Activated CD4-positive, CD25-positive, alpha-beta regulatory T cell treated with anti-CD3 and anti-CD28 coated beads, Interleukin-2, amount 50 U/mL, for 72 hours (primary cell): ENCODE measurements around the gene FADS6.

Experiments
- DNase-seq: peaks from one replicate; pipeline ENCODE4 v3.0.0; 2021

The FADS6 gene

DNA sequence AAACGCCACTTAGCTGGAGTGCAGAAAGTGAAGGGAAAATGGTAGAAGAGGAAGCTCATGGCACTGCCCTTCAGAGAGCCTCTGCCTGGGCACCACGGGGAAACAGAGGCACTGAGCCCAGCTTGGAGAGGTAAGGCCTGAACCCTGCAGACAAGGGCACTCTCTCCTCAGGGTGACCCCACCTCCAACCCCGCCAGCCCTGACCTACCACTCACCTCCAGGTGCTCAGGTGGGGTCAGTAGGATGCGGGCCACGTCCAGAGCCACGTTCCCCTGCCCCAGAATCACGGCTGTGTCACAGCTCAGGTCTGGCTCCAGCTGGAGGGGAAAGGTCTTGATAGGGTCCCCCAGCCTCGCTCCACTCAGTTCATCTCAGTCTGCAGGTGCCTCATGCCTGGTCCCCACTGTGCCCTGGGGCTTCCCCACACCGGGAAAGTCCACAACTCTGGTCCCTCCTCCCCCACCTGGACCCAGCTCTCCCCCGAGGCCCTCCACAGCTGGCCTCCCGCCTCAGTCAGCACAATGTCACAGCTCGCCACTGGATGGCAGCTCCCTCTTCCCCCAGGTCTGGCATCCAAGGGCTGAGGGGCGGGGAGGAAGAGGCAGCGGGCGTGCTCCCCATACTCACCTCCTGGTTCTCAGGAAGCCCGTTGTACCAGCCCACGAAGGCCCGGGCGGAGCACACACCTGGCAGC, 27.8 kb downstream of the FADS6 start:
- DNase-seq: no peak

DNA sequence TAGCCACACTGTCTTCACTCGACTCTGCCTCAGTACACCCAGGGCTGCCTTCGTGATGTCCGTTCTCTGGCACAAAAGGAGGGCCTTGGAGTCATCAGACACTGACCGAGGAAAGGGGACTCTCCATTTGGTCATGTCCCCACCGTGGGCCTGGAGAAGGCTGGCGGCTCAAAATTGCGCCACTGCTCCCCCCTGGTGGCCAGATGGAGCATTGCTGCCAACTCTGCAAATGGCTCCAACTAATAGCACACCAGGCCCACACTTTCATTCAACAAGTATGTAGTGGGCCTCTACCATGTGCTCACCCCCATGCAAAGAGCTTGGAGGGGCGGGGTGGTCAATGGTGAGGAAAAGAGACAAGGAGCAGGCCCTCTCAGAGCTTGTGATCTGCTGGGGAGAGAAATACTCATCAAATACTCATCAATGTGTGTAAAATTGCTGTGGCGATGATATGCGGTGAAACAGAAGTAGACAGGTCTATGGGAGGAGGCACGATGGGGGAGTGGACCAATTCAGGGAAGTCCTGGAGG, 28.5 kb downstream of the FADS6 start:
- DNase-seq: peak; percentile 75

GRCh38 chr17:74864297-74864865, 29.1 kb downstream of the FADS6 start:
- DNase-seq: no peak

DNA sequence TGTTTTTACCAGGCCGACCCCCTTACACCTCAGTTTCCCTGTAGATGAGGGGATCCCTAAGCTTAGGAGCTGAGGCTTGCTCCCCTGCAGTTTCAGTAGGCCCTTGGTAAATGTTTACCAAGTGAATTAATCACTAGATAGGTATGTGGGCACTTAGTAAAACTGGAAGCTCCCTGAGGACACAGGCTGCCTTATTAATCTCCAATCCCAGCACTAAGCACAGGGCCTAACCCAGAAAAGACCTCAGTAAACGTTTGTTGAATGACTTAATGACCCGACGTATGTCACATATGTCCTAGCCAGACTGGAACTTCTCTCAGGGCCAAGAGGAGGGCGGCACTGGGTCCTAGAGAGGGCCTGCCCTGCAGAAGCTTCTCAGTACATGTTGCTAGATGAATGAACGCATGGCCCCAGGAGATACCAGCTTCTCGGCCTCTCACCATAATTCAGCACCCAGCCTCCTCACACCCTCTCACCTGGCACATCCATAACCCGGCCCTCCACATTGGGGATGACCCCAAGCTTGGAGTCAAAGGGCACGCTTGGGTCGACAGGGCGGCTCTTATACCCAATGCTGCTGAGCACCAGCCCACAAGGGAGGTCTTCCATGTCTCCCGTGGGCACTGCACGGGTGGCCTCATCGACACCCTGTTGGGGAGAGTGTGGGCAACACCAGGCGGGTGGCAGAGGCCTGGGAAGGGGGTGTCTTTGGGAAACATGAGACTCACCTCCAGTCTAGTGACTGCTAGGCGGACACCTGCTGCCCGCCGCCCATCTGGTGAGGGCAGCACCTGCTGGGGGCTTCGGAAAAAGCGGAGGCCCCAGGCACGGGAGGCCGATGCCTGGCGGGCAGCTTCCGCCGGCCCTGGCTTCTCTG, 29.8 kb downstream of the FADS6 start:
- DNase-seq: no peak

DNA sequence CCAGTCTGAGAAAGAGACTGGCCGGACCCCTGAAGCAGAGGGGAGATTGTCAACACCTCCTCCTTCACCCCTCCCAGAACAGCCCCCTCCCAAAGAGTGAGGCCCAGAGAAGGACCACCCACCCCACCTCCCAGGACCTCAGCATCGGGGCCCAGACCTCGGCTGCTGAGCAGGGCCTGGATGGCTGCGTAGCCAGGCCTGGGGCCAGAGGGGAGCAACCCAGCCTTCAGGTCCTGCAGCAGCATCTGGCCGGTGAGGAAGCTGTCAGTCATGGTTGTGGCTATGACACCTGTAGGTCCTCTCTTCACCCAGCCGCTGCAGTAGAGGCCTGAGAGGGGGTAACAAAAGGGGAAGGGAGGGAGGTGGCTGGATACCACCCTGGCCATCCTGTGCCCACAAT, 30.5 kb downstream of the FADS6 start:
- DNase-seq: no peak

- peak; percentile 62 for DNase-seq
Measured at GRCh38 chr17:74862108-74862901, 31.1 kb downstream of the FADS6 start.

- no peak for DNase-seq
Measured at GRCh38 chr17:74861662-74862107, 31.7 kb downstream of the FADS6 start.

DNA sequence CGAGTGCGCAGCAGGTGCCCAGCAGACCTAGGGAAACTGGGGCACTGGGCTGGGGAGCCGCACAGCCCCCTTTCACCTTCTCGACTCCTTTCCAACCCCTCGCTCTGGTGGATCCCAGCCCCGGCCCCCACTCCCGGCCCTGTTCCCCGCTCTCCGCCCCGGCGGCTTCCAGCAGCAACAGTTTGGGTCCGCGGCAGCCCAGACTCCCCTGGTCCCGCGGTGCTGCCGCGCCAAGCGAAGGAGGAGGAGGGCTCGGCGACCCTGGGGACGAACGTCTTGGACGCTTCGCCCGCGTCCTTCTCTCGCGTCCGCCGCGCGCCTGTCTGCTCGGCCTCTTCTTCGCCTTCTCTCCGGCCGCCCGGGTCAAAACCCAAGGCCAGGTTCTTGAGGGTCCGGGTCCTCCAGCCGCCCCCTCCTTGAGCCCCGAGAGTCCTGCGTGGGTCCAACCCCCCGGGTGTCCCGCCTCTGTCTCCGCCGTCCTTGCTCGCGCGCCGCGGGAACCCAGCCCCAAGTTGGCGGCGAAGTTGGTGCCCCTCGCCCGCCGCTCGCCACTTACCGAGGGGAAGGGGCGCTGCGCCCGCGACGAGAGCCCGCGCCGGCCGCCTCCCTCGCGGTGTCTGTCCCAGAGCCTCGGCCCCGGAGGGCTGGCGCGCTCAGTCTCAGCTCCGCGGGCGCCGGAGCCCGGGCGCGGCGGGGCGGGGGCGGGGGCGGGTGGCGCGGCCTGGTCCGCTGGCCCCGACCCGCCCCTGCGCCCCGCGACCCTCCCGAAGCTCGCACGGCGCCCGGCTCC, 32.4 kb downstream of the FADS6 start:
- DNase-seq: no peak

- DNase-seq: no peak
Measured at GRCh38 chr17:74860229-74860871, 33.1 kb downstream of the FADS6 start.

DNA sequence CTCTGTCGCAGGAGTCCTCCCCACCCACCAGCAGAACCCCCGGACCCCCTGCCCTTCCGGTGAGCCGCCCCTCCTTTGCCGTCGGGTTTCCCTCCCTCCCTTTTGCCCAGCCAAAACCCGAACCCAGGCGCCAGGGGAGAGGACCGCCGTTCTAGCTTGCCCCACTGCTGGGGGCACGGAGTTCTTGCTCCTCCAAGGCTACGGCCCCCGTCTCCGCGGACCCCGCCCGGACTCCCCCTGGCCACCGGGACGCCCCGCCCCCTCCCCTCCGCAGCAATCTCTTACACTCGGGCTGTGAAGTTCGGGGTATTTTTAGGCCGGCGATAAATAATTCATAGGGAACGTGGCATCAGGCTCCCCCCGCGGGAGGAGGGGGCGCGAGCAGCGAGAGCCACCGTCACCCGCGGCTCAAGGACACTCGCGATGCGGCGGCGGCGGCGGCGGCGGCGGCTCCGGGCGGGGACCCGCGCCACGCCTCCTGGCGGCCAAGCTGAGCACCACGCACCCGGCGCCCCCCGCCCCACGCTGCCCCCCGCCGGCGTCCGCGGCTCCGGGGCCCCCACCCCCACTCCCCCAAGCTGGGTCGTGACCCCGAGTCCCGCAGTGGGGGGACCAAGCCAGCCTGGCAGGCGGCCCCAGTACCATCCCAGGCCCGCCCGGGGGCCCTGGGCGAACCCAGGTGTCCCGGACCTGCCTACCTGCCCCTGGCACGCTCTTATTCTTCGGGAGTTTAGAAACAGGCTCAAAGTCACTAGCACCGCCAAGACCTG, 33.8 kb downstream of the FADS6 start, which contains the start of gene GRIN2C:
TSS of gene GRIN2C (minus strand) at position 427 of the 770 bp plus-strand sequence. CDS start 4,793 bp downstream, outside the sequence.
- no peak for DNase-seq

GRCh38 chr17:74858672-74859458, 34.6 kb downstream of the FADS6 start:
- no peak for DNase-seq

DNA sequence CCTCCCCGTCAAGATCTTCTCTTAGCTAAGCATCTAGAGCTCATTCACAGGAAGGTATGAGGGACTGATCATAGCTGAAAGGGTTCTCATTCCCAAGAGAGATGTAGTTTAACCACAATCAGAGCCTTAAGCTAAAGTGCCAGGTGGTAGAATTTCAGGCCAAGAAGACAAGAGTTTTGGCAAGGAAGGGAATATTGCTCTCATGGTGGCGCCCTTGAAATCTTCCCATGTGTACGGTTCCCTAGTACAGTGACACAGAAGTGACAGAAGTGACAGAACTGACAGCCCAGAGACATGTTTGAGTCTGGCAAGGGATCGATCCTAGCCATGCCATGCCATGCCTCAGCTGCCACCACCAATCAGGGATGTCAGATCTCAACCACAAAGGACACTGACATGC, 36.2 kb downstream of the FADS6 start:
- no peak for DNase-seq

DNA sequence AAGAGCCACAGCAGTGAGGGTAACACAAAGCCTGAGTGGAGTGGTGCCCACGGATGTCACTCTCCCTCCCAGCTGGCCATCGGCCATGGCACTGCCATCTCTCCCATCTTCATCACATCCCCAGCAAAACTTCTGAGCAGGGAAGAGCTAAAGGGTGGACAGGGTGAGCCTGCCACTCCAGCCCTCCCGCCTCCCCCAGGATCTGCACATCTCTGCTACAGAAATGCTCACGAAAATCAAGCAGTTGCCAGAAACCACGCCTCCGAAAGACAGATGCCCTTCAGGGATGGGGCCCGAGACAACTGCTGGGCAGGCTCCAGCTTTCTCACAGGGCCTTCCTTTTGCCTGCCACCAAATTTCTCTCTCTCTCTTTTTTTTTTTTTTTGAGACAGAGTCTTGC, 37.3 kb downstream of the FADS6 start:
- DNase-seq: no peak

- no peak for DNase-seq
Measured at GRCh38 chr17:74855323-74855722, 38.1 kb downstream of the FADS6 start.

DNA sequence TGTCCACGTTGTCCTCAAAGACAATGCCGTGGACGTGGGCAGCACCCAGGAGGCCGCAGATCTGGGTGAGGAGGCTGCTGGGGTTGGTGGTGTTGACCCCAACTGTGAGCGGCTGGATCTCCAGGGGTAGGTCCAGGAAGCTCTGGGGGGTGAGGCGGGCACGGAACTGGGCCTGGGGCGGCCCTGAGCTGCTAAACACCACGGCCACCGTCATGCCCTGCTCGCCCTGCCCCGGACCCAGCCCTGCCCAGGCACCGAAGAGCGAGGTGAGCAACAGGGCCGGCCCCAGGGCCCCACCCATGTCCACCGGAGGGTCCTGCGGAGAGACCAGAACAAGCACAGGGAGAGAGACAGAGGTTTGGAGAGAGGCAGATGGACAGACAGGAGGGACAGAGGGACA, 38.6 kb downstream of the FADS6 start:
- no peak for DNase-seq

DNA sequence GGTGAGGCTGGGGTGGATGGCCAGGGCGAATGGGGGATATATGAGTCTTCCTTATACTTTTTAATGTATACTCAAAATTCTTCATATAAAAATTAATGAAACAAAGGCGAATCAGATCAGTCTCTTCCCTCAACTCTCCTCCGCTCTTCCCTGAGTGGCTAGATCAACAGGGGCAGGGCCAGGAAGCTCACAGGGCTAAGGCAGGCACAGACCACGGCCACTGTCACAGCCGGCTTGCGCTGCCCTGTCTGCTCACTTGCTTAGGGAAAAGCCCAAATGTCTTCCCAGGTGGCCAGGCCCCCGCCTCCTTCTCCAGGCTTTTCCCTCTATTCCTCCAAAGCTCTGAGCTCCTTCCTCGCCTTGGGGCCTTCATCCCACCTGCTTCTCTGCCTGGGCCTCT, 39.8 kb downstream of the FADS6 start:
- no peak for DNase-seq

GRCh38 chr17:74853048-74853397, 40.4 kb downstream of the FADS6 start:
- DNase-seq: no peak

DNA sequence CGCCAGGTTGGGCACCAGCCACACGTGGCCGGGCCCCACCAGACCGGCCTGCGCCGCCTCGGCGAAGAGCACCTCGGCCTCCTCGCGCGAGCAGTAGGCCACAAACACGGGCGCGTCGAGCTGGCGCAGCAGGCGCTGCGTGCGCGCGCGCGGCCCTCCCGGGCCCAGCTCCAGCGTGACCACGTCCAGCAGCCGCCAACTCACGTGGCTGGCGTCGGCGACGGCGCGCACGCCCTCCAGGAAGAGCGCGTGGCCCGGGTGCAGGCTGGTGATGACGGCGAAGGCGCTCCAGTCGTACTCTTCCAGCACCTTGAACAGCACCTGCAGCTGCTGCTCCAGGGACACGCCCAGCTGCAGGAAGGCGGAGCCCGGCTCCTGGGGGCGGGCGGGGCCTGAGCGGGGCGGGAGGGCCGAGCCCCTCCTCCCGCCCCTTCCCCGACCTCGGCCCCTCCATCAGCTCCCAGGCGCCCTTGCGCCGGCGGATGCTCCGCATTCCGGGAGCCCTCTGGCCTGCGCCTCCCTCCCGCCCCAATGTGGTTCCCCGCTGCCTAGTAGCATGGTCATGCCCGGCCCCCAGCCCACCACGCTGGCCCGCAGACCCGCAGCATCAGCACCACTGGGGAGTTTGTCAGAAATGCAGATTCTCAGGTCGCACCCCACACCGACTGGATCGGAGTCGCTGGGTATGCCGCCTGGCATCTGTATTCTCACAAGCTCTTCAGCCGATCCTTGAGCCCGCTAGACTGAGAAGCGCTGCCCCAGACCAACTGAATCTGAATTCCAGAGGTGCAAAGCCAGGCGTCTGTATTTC, 41.0 kb downstream of the FADS6 start:
- DNase-seq: no peak
